Measurements from ENCODE around the gene LCA5L. TPM values are rescaled to one million over a fixed set of nuclear protein-coding genes. Genes with fewer than 3 reads are reported as not detected.
A peak's percentile ranks its signal among the peaks of the same experiment; 100 is the strongest.

The LCA5L gene
- total and polyA plus RNA-seq, 12 donors: 0.42 to 13.5 (median 4.8) TPM

- intact Hi-C loops (cut with DNase I): loop anchor here (5.0 to 10.0 kb wide), 2 partner anchors 76 to 203 kb away; partner anchors contain the start of genes BRWD1 (in 1 of the 2) and PSMG1 (in 1 of the 2)
- Histone ChIP-seq H3K36me3 (replicated peaks in 1 of 2) (peaks cover 0 to 16% of the 10 kb centered on the region in 2 donors), H3K4me3 (peak overlapping the region in 2 of 4 donors; percentile 20 to 68), H3K9me3 (replicated peaks in 1 of 3) (no peaks in the 10 kb centered on the region), H3K27ac (peak overlapping the region; percentile 2 to 86 (median 67)), H3K4me1 (replicated peaks in 1 of 2) (peaks cover 4 to 26% of the 10 kb centered on the region in 2 donors), H3K27me3 (no peaks in the 10 kb centered on the region)
- DNase-seq: peak; percentile 88 to 94 (median 92)
- TF ChIP-seq, protein P1, sequence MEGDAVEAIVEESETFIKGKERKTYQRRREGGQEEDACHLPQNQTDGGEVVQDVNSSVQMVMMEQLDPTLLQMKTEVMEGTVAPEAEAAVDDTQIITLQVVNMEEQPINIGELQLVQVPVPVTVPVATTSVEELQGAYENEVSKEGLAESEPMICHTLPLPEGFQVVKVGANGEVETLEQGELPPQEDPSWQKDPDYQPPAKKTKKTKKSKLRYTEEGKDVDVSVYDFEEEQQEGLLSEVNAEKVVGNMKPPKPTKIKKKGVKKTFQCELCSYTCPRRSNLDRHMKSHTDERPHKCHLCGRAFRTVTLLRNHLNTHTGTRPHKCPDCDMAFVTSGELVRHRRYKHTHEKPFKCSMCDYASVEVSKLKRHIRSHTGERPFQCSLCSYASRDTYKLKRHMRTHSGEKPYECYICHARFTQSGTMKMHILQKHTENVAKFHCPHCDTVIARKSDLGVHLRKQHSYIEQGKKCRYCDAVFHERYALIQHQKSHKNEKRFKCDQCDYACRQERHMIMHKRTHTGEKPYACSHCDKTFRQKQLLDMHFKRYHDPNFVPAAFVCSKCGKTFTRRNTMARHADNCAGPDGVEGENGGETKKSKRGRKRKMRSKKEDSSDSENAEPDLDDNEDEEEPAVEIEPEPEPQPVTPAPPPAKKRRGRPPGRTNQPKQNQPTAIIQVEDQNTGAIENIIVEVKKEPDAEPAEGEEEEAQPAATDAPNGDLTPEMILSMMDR (IDR thresholded peaks at IDR 0.05): peak; percentile 80 to 97 (median 90)
- no peak for TF ChIP-seq POLR2A (IDR thresholded peaks at IDR 0.05)
- WGBS, 4 donors: 14 to 18% (median 16%) methylated on average over 24 to 35 of the region's 35 CpGs
These were observed 57.4 kb downstream of the LCA5L start for GRCh38 chr21:39388038-39388810.

DNA sequence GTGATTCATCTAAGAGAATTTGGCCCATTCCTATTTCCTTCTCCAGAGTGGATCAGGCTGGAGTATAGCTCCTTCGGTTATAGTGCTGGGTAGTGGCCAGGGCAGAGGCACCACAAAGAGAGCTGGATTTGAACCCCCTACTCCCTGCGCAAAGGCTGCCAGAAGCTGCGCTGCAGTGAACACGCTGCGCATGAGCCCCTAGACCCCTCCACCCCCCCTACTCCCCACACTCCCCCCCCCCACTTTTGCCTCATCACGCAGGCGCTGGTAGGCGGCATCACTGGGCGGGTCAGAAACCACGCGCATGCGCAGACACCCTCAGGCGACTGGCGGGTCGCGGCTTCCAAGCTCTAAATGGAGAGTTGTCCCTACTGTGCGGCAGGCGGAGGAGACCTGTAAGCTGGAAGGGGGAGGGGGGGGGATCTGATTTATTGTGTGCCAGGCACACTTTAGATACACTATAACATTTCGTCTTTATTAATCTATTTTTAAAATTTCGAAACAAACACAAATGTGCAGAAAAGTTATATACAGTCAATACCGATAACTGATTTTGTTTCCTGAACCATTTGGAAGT is 58.0 kb downstream of the LCA5L start:
- Histone ChIP-seq H3K36me3 (replicated peaks in 1 of 2) (peaks cover 0 to 10% of the 10 kb centered on the region in 2 donors), H3K4me3 (peak overlapping the region in 2 of 4 donors; percentile 20 to 68), H3K4me1 (replicated peaks in 1 of 2) (peaks cover 4 to 26% of the 10 kb centered on the region in 2 donors), H3K9me3 (replicated peaks in 1 of 3) (no peaks in the 10 kb centered on the region), H3K27ac (peak overlapping the region; percentile 2 to 86 (median 67)), H3K27me3 (no peaks in the 10 kb centered on the region)
- WGBS, 4 donors: 2 to 24% (median 8%) methylated on average over 11 to 21 of the region's 21 CpGs
- intact Hi-C loops (cut with DNase I): loop anchor here (5.0 to 10.0 kb wide), 2 partner anchors 75 to 203 kb away; partner anchors contain the start of genes BRWD1 (in 1 of the 2) and PSMG1 (in 1 of the 2)
- peak; percentile 90 to 95 (median 94) for DNase-seq
- TF ChIP-seq, protein P1 (IDR thresholded peaks at IDR 0.05): no peak
- peak in 1 of 2 donors; percentile 63 for TF ChIP-seq POLR2A (IDR thresholded peaks at IDR 0.05)

GRCh38 chr21:39386899-39387298 is 58.7 kb downstream of the LCA5L start:
- Histone ChIP-seq H3K27ac (peak overlapping the region in 4 of 5 donors; percentile 2 to 85 (median 54)), H3K36me3 (replicated peaks in 1 of 2) (peaks cover 0 to 3% of the 10 kb centered on the region in 2 donors), H3K4me1 (replicated peaks in 1 of 2) (peaks cover 4 to 26% of the 10 kb centered on the region in 2 donors), H3K27me3 (no peaks in the 10 kb centered on the region), H3K9me3 (replicated peaks in 1 of 3) (no peaks in the 10 kb centered on the region), H3K4me3 (no peak overlapping the region)
- 90 to 100% (median 92%) methylated on average over 11 of the region's 11 CpGs for WGBS, 4 donors
- peak in 1 of 7 donors; percentile 17 for DNase-seq
- TF ChIP-seq, protein P1 (IDR thresholded peaks at IDR 0.05): no peak
- no peak for TF ChIP-seq POLR2A (IDR thresholded peaks at IDR 0.05)
- intact Hi-C loops (cut with DNase I): loop anchor here (5.0 to 10.0 kb wide), 2 partner anchors 75 to 202 kb away; partner anchors contain the start of genes BRWD1 (in 1 of the 2) and PSMG1 (in 1 of the 2)

GRCh38 chr21:39386194-39386593 is 59.4 kb downstream of the LCA5L start:
- intact Hi-C loops (cut with DNase I): loop anchor here (5.0 to 10.0 kb wide), 2 partner anchors 74 to 201 kb away; partner anchors contain the start of genes BRWD1 (in 1 of the 2) and PSMG1 (in 1 of the 2)
- H3K36me3 ChIP-seq (replicated peaks in 1 of 2): no peaks in the 10 kb centered on the region
- no peaks in the 10 kb centered on the region for H3K27me3 ChIP-seq
- peak; percentile 53 to 74 (median 71) for DNase-seq
- H3K27ac ChIP-seq: peak overlapping the region; percentile 24 to 92 (median 69)
- peaks cover 4 to 33% of the 10 kb centered on the region in 2 donors for H3K4me1 ChIP-seq (replicated peaks in 1 of 2)
- H3K4me3 ChIP-seq: peak overlapping the region in 1 of 4 donors; percentile 47
- WGBS, 4 donors: 40 to 53% (median 51%) methylated on average over 8 to 13 of the region's 13 CpGs
- no peak for TF ChIP-seq POLR2A (IDR thresholded peaks at IDR 0.05)
- TF ChIP-seq, protein P1 (IDR thresholded peaks at IDR 0.05): no peak
- no peaks in the 10 kb centered on the region for H3K9me3 ChIP-seq (replicated peaks in 1 of 3)

All from adrenal gland (tissue), 12 donors.